Smooth muscle cell (in vitro differentiated cells): ENCODE measurements around the gene FARS2. TPM values are rescaled to one million over a fixed set of nuclear protein-coding genes. Genes with fewer than 3 reads are reported as not detected.
"Not testable (repeated sequence)": the region's sequence is repeated elsewhere in the genome, so short reads cannot be mapped to it uniquely, and the experiment has no call there.

ENCODE experiments used
- DNase-seq: peaks from one replicate; lab custom pipeline; 2025; ENCODE audit not compliant: unreplicated experiment; lab: John Stamatoyannopoulos, UW
- H2AFZ ChIP-seq: fragments of 200-600 bp; sonication (generic); 2 replicates; pipeline ENCODE4 v1.6.0; 2016; ENCODE audit warnings: antibody characterized with exemption, low read depth, mild to moderate bottlenecking
- H3F3A ChIP-seq: fragments of 200-600 bp; sonication (generic); 2 replicates; pipeline ENCODE4 v1.6.0; 2017; ENCODE audit warnings: antibody characterized with exemption, low read depth
- H3K27ac ChIP-seq: fragments of 200-600 bp; sonication (generic); 2 replicates; pipeline ENCODE4 v1.5.1; 2016; ENCODE audit warnings: low read depth, mild to moderate bottlenecking
- H3K27me3 ChIP-seq: fragments of 200-600 bp; sonication (generic); 2 replicates; pipeline ENCODE4 v1.6.1; 2016; ENCODE audit warnings: low read depth, mild to moderate bottlenecking
- H3K36me3 ChIP-seq: fragments of 200-600 bp; sonication (generic); 2 replicates; pipeline ENCODE4 v1.5.1; 2016; ENCODE audit warnings: low read depth
- H3K4me1 ChIP-seq: fragments of 200-600 bp; sonication (generic); 2 replicates; pipeline ENCODE4 v1.5.1; 2016; ENCODE audit warnings: low read depth
- H3K4me2 ChIP-seq: fragments of 200-600 bp; sonication (generic); 2 replicates; pipeline ENCODE4 v1.6.0; 2016; ENCODE audit warnings: mild to moderate bottlenecking
- H3K4me3 ChIP-seq: fragments of 200-600 bp; sonication (generic); 2 replicates; pipeline ENCODE4 v1.5.1; 2016; ENCODE audit warnings: mild to moderate bottlenecking
- H3K79me2 ChIP-seq: fragments of 200-600 bp; sonication (generic); 2 replicates; pipeline ENCODE4 v1.6.0; 2016; ENCODE audit warnings: low read depth, mild to moderate bottlenecking
- H3K9ac ChIP-seq: fragments of 200-600 bp; sonication (generic); 2 replicates; pipeline ENCODE4 v1.6.0; 2016; ENCODE audit warnings: low read depth
- H3K9me3 ChIP-seq: fragments of 200-600 bp; sonication (generic); replicated peaks from 2 replicates; pipeline ENCODE4 v1.5.1; 2016; ENCODE audit warnings: low read depth
- H4K20me1 ChIP-seq: fragments of 200-600 bp; sonication (generic); 2 replicates; pipeline ENCODE4 v1.6.0; 2016; ENCODE audit warnings: low read depth
- CTCF ChIP-seq: fragments of 200-600 bp; sonication (generic); IDR thresholded peaks from 2 replicates; pipeline ENCODE4 v1.5.1; 2017; ENCODE audit warnings: borderline replicate concordance, mild to moderate bottlenecking, antibody characterized with exemption; ENCODE audit not compliant: insufficient read depth, poor library complexity, severe bottlenecking
- WGBS: methylation state at CpG from one replicate; pipeline ENCODE4 v1.1.7; 2016; ENCODE audit warnings: low lambda C conversion rate; 5-methylcytosine and 5-hydroxymethylcytosine counted together
- polyA plus RNA-seq: library from polyadenylated mRNA; unstranded; fragments of >200 nt; fragmentation: Nextera tagmentation; extraction: Ambion mirVana; gene quantifications from 2 replicates; pipeline ENCODE4 v1.2.1, GENCODE V29; 2016
- total RNA-seq: library from RNA; depleted of rRNA; stranded (reverse); fragments of >200 nt; gene quantifications from 2 replicates; pipeline ENCODE4 v1.2.3, GENCODE V29; 2014

FARS2 gene
- total and polyA plus RNA-seq, 2 experiments from 2014 or later = 9.6 to 13.2 TPM

- no peaks in the 10 kb centered on the region for H4K20me1 ChIP-seq
- H2AFZ ChIP-seq = no peak overlapping the region
- no peak overlapping the region for H3K4me2 ChIP-seq
- no peaks in the 10 kb centered on the region for H3K79me2 ChIP-seq
- TF ChIP-seq CTCF = no peak
- no peak for DNase-seq
- H3K27me3 ChIP-seq = no peaks in the 10 kb centered on the region
- H3F3A ChIP-seq = no peaks in the 10 kb centered on the region
- no peak overlapping the region for H3K9ac ChIP-seq
- no peak overlapping the region for H3K27ac ChIP-seq
- no peak overlapping the region for H3K4me3 ChIP-seq
- WGBS = 88% methylated on average over 5 of the region's 5 CpGs
- no peaks in the 10 kb centered on the region for H3K4me1 ChIP-seq
- no peaks in the 10 kb centered on the region for H3K36me3 ChIP-seq
- no peaks in the 10 kb centered on the region for H3K9me3 ChIP-seq
Observed at GRCh38 chr6:5653801-5654200, 392.5 kb downstream of the FARS2 start.

- WGBS = 96% methylated on average over 3 of the region's 3 CpGs
- no peaks in the 10 kb centered on the region for H3K4me1 ChIP-seq
Observed at GRCh38 chr6:5656226-5656625, 394.9 kb downstream of the FARS2 start.

GRCh38 chr6:5656695-5657094 is 395.4 kb downstream of the FARS2 start:
- not testable (repeated sequence) for H3K4me1 ChIP-seq, H2AFZ ChIP-seq, H4K20me1 ChIP-seq, DNase-seq, H3K9ac ChIP-seq, H3K9me3 ChIP-seq, H3K4me3 ChIP-seq, H3K4me2 ChIP-seq, H3K36me3 ChIP-seq, H3K27ac ChIP-seq, H3F3A ChIP-seq, H3K79me2 ChIP-seq, H3K27me3 ChIP-seq
- WGBS = over 99% methylated on average over 6 of the region's 6 CpGs

More at GRCh38 chr6:5656226-5656625, 394.9 kb downstream of the FARS2 start:
- Histone ChIP-seq H3K36me3 (no peaks in the 10 kb centered on the region), H3K4me2 (no peak overlapping the region), H3K9me3 (no peaks in the 10 kb centered on the region), H3K4me3 (no peak overlapping the region), H3K79me2 (no peaks in the 10 kb centered on the region), H2AFZ (no peak overlapping the region), H4K20me1 (no peaks in the 10 kb centered on the region), H3K9ac (no peak overlapping the region), H3K27me3 (no peaks in the 10 kb centered on the region), H3F3A (no peaks in the 10 kb centered on the region), H3K27ac (no peak overlapping the region)
- no peak for TF ChIP-seq CTCF
- no peak for DNase-seq

- H3F3A ChIP-seq = no peaks in the 10 kb centered on the region
- H2AFZ ChIP-seq = no peak overlapping the region
- no peak overlapping the region for H3K4me3 ChIP-seq
- 93% methylated on average over 9 of the region's 9 CpGs for WGBS
- no peak for TF ChIP-seq CTCF
- no peaks in the 10 kb centered on the region for H3K27me3 ChIP-seq
- DNase-seq = no peak
- no peaks in the 10 kb centered on the region for H3K4me1 ChIP-seq
- no peaks in the 10 kb centered on the region for H3K9me3 ChIP-seq
- no peaks in the 10 kb centered on the region for H3K36me3 ChIP-seq
- no peak overlapping the region for H3K4me2 ChIP-seq
- H3K79me2 ChIP-seq = no peaks in the 10 kb centered on the region
- H3K9ac ChIP-seq = no peak overlapping the region
- H4K20me1 ChIP-seq = no peaks in the 10 kb centered on the region
- H3K27ac ChIP-seq = no peak overlapping the region
Observed at GRCh38 chr6:5657684-5658430, 396.5 kb downstream of the FARS2 start.
